HG03045 (cell line): ENCODE data around the gene KHDC4.
"Not testable (repeated sequence)": the region's sequence is repeated elsewhere in the genome, so short reads cannot be mapped to it uniquely, and the experiment has no call there.

Experiments
- ATAC-seq: cut with Tn5 transposase; IDR thresholded peaks from one replicate; pipeline ENCODE4 v1.9.1; 2021; ENCODE audit warnings: mild to moderate bottlenecking, moderate library complexity; ENCODE audit not compliant: unreplicated experiment

Gene KHDC4

GRCh38 chr1:155942578-155943141 lies 8.4 kb upstream of the KHDC4 start:
- ATAC-seq = no peak

DNA sequence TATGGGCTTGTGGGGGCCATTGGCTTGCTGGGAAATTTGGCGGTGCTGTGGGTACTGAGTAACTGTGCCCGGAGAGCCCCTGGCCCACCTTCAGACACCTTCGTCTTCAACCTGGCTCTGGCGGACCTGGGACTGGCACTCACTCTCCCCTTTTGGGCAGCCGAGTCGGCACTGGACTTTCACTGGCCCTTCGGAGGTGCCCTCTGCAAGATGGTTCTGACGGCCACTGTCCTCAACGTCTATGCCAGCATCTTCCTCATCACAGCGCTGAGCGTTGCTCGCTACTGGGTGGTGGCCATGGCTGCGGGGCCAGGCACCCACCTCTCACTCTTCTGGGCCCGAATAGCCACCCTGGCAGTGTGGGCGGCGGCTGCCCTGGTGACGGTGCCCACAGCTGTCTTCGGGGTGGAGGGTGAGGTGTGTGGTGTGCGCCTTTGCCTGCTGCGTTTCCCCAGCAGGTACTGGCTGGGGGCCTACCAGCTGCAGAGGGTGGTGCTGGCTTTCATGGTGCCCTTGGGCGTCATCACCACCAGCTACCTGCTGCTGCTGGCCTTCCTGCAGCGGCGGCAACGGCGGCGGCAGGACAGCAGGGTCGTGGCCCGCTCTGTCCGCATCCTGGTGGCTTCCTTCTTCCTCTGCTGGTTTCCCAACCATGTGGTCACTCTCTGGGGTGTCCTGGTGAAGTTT lies 7.8 kb upstream of the KHDC4 start:
- no peak for ATAC-seq

DNA sequence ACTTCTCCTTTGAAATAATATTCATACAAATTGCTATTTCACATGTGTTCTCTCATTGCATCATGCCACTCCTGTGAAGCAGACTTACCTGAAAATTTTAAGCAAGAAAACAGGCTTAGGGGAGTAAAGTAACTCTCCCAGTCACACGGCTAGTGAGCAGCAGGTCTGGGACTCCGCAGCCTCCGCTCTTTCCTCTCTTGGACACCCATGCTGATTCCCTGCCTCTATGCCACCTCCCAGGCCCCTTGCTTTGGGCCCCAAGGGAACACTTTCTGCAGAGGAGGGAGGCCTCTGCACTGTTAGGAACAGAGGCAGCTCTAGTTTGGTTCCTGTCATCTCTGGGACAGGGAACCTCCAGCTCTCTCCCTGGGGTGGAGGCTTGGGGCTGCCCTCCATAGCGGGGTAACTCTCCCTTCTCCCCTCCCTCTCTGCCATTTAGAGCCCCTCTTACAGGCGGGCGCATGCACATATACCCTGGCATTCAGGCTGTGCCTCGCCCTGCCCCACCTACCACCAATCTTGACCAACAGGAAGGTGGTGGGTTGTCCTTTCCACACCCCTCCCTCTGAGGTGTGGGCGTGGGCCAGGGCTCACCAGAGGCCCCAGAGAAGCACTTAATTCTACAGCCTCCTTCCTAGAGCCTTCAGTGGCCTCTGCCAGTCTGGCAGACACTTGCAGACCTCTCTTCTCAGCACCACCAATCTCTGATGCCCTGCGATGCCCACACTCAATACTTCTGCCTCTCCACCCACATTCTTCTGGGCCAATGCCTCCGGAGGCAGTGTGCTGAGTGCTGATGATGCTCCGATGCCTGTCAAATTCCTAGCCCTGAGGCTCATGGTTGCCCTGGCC lies 7.0 kb upstream of the KHDC4 start, which contains the start of gene RXFP4:
Gene RXFP4, plus strand, starts transcription at position 646 of the 852 bp plus-strand sequence. Its CDS starts 72 bp downstream, at position 718.
- ATAC-seq = no peak

GRCh38 chr1:155940482-155940992 lies 6.3 kb upstream of the KHDC4 start:
- ATAC-seq = no peak

DNA sequence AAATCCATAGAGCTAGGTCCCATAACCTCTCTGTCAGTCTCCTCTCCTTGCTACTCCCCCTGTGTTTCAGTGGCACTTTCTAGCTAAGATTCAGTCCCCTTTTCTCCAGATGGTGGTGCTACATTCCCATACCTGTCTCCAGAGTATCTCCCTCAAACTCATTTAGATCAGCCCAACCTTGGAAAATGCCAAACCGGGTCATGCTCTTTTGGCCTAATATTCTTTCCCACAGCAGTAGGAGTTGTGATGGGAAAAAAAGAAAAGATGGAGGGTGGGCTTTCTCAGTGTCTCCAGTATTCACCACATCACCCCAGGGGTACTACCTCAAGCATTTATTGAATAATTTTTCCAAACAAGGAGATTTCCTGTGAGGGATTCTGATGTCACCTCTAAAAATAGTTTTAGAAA lies 4.0 kb upstream of the KHDC4 start:
- no peak for ATAC-seq

- no peak for ATAC-seq
These were observed 850 bp upstream of the KHDC4 start for GRCh38 chr1:155934936-155935590.

DNA sequence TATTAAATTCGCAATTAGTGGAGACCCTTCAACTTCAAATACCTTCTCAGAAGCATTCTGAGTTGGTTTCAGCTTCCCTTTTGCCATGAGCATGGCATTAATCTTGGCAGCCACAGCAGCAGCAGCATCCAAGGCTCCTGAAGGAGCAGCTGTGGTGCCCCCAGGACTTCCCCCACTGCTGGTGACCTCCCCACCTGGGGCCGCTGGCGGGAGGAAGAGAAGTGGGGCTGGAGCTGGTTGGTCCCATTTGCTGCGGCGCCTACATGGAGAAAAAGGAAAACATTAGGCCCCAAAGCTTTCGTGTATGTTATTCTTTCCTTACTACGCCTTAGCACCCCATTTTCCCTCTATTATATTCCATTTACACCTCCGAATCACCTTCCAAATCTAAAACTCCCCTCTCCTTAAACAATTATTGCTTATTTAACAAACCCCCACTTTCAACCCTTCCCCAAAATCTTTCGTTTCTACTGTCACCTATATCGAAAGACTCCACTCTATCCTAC lies 569 bp downstream of the KHDC4 start:
- ATAC-seq = no peak

DNA sequence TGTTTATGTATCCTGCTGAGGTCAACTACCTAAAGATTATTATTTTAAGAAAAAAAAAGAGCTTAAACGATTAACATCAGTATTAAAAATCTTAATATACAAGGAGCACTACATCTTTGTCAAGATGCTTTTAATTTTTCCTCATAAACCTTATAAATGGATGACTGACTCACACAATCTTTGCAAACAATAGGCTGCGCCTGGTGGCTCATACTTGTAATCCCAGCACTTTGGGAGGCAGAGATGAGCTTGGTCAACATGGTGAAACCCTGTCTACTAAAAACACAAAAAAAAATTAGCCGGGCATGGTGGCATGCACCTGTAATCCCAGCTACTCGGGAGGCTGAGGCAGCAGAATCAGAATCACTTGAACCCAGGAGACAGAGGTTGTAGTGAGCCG lies 1.7 kb downstream of the KHDC4 start:
- no peak for ATAC-seq

DNA sequence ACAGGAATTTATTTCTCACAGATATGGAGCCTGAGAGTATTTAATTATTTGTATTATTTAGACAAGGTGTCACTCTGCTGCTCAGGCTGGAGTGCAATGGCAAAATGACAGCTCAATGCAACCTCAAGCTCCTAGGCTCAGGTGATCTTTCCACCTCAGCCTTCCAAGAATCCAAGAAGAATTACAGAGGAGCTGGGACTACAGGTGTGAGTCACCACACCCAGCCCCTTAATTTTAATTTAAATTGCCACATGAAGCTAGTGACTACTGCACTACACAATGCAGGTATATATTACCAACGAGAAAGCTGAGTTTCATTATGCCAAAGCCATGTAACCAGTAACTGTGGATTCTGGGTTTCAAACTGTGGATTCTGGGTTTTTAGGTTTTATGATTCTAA lies 2.1 kb downstream of the KHDC4 start:
- ATAC-seq = no peak

DNA sequence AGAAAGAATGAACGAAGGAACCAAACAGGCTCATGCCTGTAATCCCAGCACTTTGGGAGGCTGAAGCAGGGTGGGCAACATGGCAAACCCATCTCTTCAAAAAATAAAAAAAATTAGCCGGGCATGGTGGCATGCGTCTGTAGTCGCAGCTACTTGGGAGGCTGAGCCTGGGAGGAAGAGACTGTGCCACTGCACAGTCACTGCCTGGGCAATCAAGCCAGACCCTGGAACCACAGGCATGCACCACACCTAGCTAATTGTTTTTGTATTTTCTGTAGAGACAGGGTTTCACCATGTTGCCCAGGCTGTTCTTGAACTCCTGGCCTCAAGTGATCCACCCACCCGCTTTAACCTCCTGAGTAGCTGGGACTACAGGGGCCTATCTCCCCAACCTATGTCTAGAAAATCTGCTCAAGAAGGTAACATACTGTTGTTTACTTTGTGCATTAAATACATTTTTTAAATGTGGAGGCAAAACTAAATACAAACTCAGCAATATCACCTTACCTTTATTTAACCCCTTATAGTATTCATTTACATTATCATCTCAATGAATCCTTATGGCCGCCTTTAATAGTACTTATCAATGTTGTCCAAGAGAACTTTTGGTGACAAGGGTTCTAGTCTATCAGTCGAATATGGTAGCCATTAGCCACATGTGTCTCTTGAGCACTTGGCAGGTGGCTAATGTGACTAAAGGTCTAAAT lies 2.7 kb downstream of the KHDC4 start:
- ATAC-seq = no peak

- ATAC-seq = not testable (repeated sequence)
These were observed 3.5 kb downstream of the KHDC4 start for GRCh38 chr1:155930725-155931124.

DNA sequence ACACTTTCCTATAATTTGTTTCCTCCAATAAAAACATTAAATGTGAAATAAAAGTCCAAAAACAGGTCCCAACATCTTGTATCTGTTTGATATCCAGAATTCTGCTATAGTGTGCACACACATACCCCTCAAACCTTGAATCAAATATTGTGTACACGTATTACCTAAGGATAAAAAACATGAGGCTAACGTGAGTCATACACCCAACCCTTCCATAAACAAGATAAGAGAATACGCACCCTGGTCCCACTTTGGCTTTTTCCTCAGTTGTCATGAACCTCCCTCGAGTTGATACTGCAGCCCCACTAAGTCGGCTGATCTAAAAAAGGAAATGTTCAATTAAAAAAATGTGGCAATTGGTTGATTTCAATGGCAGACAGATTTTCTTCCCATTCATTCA lies 5.2 kb downstream of the KHDC4 start:
- ATAC-seq = no peak

DNA sequence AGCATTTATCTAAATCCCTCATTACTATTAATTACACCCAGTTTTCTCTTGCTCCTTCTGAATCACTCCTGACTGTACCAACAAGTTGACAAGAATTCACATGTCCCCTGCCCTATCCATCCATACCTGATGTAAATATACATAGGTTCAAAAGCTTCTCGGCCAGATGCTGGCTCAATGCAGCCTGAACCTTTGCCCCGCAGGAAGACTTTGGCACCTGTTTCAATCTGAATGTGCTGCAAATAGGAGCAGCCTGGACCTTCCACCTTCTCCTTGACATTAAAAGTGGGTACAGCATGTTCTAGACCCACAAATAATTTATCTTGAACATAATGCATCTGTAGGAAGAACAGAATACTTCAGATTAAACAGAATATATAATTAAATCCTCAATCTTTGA lies 8.7 kb downstream of the KHDC4 start:
- ATAC-seq = no peak

GRCh38 chr1:155920717-155921116 lies 13.5 kb downstream of the KHDC4 start:
- no peak for ATAC-seq

DNA sequence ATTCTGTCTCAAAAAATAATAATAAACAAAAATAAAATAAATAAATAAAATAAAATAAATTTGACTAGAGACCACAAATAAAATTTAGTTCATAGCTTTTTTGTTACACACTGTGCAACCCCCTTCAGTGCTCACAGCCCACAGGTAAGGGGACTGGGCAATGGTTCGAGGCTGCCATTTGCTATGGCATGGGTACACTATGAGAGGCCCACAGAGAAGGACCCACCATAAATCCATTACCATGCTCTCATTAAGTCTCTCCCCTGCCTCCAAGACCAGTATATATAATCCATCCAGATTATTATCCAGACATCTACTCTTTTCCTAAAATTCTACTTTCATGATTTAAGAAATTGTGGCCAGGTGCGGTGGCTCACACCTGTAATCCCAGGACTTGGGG lies 14.4 kb downstream of the KHDC4 start:
- no peak for ATAC-seq

- ATAC-seq = no peak
These were observed 15.6 kb downstream of the KHDC4 start for GRCh38 chr1:155918660-155919059.

- ATAC-seq = no peak
These were observed 20.1 kb downstream of the KHDC4 start for GRCh38 chr1:155913969-155914757.

DNA sequence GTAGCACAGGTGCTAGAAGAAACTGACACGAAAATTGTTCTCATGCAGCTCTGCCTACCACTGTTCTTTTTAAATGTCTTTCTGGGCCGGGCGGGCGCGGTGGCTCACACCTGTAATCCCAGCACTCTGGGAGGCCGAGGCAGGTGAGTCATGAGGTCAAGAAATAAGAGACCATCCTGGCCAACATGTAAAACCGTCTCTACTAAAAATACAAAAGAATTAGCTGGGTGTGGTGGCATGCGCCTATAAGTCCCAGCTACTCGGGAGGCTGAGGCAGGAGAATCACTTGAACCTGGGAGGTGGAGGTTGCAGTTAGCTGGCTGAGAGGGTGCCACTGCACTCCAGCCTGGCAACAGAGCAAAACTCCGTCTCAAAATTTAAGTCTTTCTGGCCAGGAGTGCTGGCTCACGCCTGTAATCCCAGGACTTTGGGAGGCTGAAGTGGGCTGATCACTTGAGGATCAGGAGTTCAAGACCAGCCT lies 22.1 kb downstream of the KHDC4 start:
- no peak for ATAC-seq
